B cell (primary cell): Measurements from ENCODE around the gene FAF2.

Experiments
- CTCF ChIP-seq: fragments of 200-600 bp; IDR thresholded peaks from one replicate; pipeline ENCODE4 v1.8.0; 2022; ENCODE audit warnings: antibody characterized with exemption, mild to moderate bottlenecking
- EZH2 ChIP-seq: IDR thresholded peaks from 2 replicates; pipeline ENCODE4 v1.6.1; 2012; ENCODE audit warnings: borderline replicate concordance, low read depth, mild to moderate bottlenecking, moderate library complexity, low read length; ENCODE audit not compliant: insufficient read depth, poor library complexity, severe bottlenecking

DNA sequence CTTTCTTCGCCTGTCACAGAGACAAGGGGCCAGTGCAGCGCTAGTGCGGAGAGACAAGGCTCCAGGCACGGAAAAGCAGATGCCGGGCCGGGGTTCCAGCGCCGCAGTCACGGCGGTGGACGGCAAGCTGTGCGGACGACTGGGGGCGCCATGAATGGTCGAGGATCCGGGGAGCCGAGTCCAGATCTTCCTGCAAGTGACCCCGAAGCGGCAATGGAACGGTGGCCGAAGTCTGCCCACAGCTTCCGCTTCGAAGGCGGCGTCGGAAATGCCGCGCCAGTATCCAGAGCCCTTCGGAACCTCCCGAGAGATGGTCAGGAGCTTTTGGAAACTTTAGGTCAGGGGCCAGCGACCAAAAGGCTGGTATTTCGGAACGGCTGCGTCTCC, 601 bp upstream of the FAF2 start:
- no peak for TF ChIP-seq CTCF
- no peak for TF ChIP-seq EZH2
